GM18907 (cell line): ENCODE results near the gene TREM1.

Experiments used
- ATAC-seq: cut with Tn5 transposase; IDR thresholded peaks from one replicate; pipeline ENCODE4 v1.9.1; 2021; ENCODE audit warnings: mild to moderate bottlenecking, moderate library complexity; ENCODE audit not compliant: unreplicated experiment

TREM1 gene

GRCh38 chr6:41286544-41287346 lies at the start of gene TREM1:
TREM1 (minus strand) TSS chr6:41286682; CDS start chr6:41286655, 27 bp downstream.
- no peak for ATAC-seq

GRCh38 chr6:41335943-41336342 lies 49.5 kb upstream of the TREM1 start:
- no peak for ATAC-seq

- ATAC-seq: no peak
These were observed 48.8 kb upstream of the TREM1 start, which contains the start of gene NCR2 for GRCh38 chr6:41335296-41335695. NCR2 (plus strand) TSS chr6:41335608; CDS start chr6:41335877, 269 bp downstream.

GRCh38 chr6:41334482-41335040 lies 48.1 kb upstream of the TREM1 start:
- peak; percentile 10 for ATAC-seq

- ATAC-seq: no peak
These were observed 46.6 kb upstream of the TREM1 start for GRCh38 chr6:41332842-41333736.

- ATAC-seq: no peak
These were observed 45.8 kb upstream of the TREM1 start for GRCh38 chr6:41332241-41332640.

- ATAC-seq: no peak
These were observed 45.1 kb upstream of the TREM1 start for GRCh38 chr6:41331401-41332150.

- ATAC-seq: no peak
These were observed 40.7 kb upstream of the TREM1 start for GRCh38 chr6:41327177-41327576.

GRCh38 chr6:41326092-41326491 lies 39.6 kb upstream of the TREM1 start:
- ATAC-seq: no peak

GRCh38 chr6:41325446-41326066 lies 39.1 kb upstream of the TREM1 start:
- ATAC-seq: no peak

- no peak for ATAC-seq
These were observed 34.7 kb upstream of the TREM1 start for GRCh38 chr6:41321183-41321582.

- peak; percentile 91 for ATAC-seq
These were observed 32.4 kb upstream of the TREM1 start for GRCh38 chr6:41318654-41319565.

- ATAC-seq: no peak
These were observed 31.8 kb upstream of the TREM1 start for GRCh38 chr6:41318261-41318653.

- no peak for ATAC-seq
These were observed 29.6 kb upstream of the TREM1 start for GRCh38 chr6:41315943-41316620.

- no peak for ATAC-seq
These were observed 28.7 kb upstream of the TREM1 start for GRCh38 chr6:41315203-41315602.

- ATAC-seq: no peak
These were observed 19.8 kb upstream of the TREM1 start for GRCh38 chr6:41306187-41306854.

- no peak for ATAC-seq
These were observed 16.2 kb upstream of the TREM1 start for GRCh38 chr6:41302638-41303037.
